Mammary epithelial cell (primary cell): Measurements from ENCODE around the gene GRIN2D.

Source experiments
- EZH2 ChIP-seq: IDR thresholded peaks from 2 replicates; pipeline ENCODE4 v1.6.1; 2012; ENCODE audit warnings: low read length, inconsistent platforms, borderline replicate concordance
- TF ChIP-seq, protein P1 (sequence below), 2 donors: IDR thresholded peaks in 1 of 2; conservative IDR thresholded peaks in 1 of 2; 2 replicates each; pipeline ENCODE4 v1.5.1; 2011 to 2012; ENCODE audit warnings: inconsistent platforms in 2 of 2, low read length in 2 of 2, mild to moderate bottlenecking in 2 of 2, control low read depth in 1 of 2, low read depth in 1 of 2; ENCODE audit not compliant: insufficient read depth in 1 of 2; ENCODE audit errors: extremely low read depth in 1 of 2

DNA sequence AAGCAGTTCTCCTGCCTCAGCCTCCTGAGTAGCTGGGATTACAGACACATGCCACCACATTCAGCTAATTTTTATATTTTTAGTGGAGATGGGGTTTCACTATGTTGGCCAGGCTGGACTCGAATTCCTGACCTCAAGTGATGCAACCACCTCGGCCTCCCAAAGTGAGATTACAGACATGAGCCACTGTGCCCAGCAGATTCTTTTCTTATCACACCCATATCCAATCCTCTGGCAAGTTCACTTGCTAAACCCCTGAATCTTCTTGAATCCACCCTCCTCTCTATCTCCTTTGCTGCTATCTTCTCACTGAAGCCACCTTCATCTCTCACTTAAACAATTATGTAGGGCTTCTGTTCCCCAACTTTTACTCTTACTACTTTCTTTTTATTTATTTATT, 47.3 kb upstream of the GRIN2D start:
- TF ChIP-seq, protein P1, sequence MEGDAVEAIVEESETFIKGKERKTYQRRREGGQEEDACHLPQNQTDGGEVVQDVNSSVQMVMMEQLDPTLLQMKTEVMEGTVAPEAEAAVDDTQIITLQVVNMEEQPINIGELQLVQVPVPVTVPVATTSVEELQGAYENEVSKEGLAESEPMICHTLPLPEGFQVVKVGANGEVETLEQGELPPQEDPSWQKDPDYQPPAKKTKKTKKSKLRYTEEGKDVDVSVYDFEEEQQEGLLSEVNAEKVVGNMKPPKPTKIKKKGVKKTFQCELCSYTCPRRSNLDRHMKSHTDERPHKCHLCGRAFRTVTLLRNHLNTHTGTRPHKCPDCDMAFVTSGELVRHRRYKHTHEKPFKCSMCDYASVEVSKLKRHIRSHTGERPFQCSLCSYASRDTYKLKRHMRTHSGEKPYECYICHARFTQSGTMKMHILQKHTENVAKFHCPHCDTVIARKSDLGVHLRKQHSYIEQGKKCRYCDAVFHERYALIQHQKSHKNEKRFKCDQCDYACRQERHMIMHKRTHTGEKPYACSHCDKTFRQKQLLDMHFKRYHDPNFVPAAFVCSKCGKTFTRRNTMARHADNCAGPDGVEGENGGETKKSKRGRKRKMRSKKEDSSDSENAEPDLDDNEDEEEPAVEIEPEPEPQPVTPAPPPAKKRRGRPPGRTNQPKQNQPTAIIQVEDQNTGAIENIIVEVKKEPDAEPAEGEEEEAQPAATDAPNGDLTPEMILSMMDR (conservative IDR thresholded peaks at IDR 0.05 in 1 of 2, IDR thresholded peaks at IDR 0.05 in 1 of 2; ENCODE audit: extremely low read depth in 1 of 2, insufficient read depth in 1 of 2, low read depth in 1 of 2, low read length in 2 of 2), result no peak
- TF ChIP-seq EZH2, result no peak
